H1 (cell line): ENCODE data around the gene DXO. TPM values are rescaled to one million over a fixed set of nuclear protein-coding genes. Genes with fewer than 3 reads are reported as not detected.

ENCODE experiments used
- BRCA1 ChIP-seq: IDR thresholded peaks from 2 replicates; pipeline ENCODE4 v1.6.1; 2012; ENCODE audit warnings: low read depth, low read length, improper control_type of control experiment
- CBX8 ChIP-seq: fragments of 300-800, 300-1000 bp; sonication (generic); IDR thresholded peaks from 2 replicates; pipeline ENCODE4 v1.7.1; 2016; ENCODE audit warnings: low read depth, low read length, borderline replicate concordance
- CHD2 ChIP-seq: IDR thresholded peaks from 2 replicates; pipeline ENCODE4 v1.6.1; 2012; ENCODE audit warnings: low read length, improper control_type of control experiment
- JUND ChIP-seq: IDR thresholded peaks from 2 replicates; pipeline ENCODE4 v1.6.1; 2011; ENCODE audit warnings: mild to moderate bottlenecking, improper control_type of control experiment, low read length
- KDM5A ChIP-seq: fragments of 200-600 bp; IDR thresholded peaks from 2 replicates; pipeline ENCODE4 v1.7.1; 2012; ENCODE audit warnings: mild to moderate bottlenecking, low read length, inconsistent platforms, mixed read lengths
- POLR2AphosphoS5 ChIP-seq: IDR thresholded peaks from 2 replicates; pipeline ENCODE4 v1.6.1; 2011; ENCODE audit warnings: low read depth, low read length
- POU5F1 ChIP-seq: IDR thresholded peaks from 2 replicates; pipeline ENCODE4 v1.6.1; 2011; ENCODE audit warnings: low read depth, mild to moderate bottlenecking, low read length, moderate library complexity
- RAD21 ChIP-seq, 2 experiments: IDR thresholded peaks in 1 of 2; conservative IDR thresholded peaks in 1 of 2; 2 replicates each; pipeline ENCODE4 v1.6.1; 2011; ENCODE audit warnings: low read depth in 2 of 2, low read length in 2 of 2, improper control_type of control experiment in 1 of 2, inconsistent platforms in 1 of 2, mild to moderate bottlenecking in 1 of 2, moderate library complexity in 1 of 2
- SIX5 ChIP-seq: IDR thresholded peaks from 2 replicates; pipeline ENCODE4 v1.6.1; 2011; ENCODE audit warnings: mild to moderate bottlenecking, low read depth, low read length
- TBP ChIP-seq: IDR thresholded peaks from 2 replicates; pipeline ENCODE4 v1.6.1; 2011; ENCODE audit warnings: low read depth, low read length, improper control_type of control experiment
- polyA plus RNA-seq, 7 experiments: library from polyadenylated mRNA; depleted of rRNA in 3 of 7; stranded (reverse) in 5 of 7; unstranded in 2 of 7; fragments of >200 nt in 5 of 7; fragments of 200-250 nt in 2 of 7; gene quantifications; 1 replicate in 5 of 7; 2 replicates in 1 of 7; 4 replicates in 1 of 7; pipeline versions ENCODE4 v1.2.1 to v1.2.3, GENCODE V29; 2011 to 2013; ENCODE audit warnings: missing spikeins in 2 of 7, mixed read lengths in 2 of 7
- total RNA-seq: library from RNA; stranded (reverse); fragmentation: NEBNext Ultra II Directional; extraction: Animal tissue kit (Norgen Biotek cat#: 25700); gene quantifications from 2 replicates; pipeline ENCODE4 v1.2.1, GENCODE V29; 2021
- TF ChIP-seq, protein P1 (sequence below), 3 experiments: IDR thresholded peaks; 1 replicate in 2 of 3; 2 replicates in 1 of 3; pipeline versions ENCODE4 v1.5.1 to v1.6.1; 2011; ENCODE audit warnings: low read length in 3 of 3, mild to moderate bottlenecking in 3 of 3, inconsistent platforms in 2 of 3, low read depth in 1 of 3, moderate library complexity in 1 of 3; ENCODE audit not compliant: insufficient read depth in 1 of 3; ENCODE audit errors: control extremely low read depth in 1 of 3
- TF ChIP-seq, protein P2 (sequence below): IDR thresholded peaks from 2 replicates; pipeline ENCODE4 v1.6.1; 2011; ENCODE audit warnings: low read depth, mild to moderate bottlenecking, low read length; ENCODE audit not compliant: insufficient read depth

Gene DXO
- total and polyA plus RNA-seq, 2 of the 8 experiments (the other 6 are each of a cell fraction or from before 2014, with no cell fraction given) = 14.7 to 23.9 TPM

DNA sequence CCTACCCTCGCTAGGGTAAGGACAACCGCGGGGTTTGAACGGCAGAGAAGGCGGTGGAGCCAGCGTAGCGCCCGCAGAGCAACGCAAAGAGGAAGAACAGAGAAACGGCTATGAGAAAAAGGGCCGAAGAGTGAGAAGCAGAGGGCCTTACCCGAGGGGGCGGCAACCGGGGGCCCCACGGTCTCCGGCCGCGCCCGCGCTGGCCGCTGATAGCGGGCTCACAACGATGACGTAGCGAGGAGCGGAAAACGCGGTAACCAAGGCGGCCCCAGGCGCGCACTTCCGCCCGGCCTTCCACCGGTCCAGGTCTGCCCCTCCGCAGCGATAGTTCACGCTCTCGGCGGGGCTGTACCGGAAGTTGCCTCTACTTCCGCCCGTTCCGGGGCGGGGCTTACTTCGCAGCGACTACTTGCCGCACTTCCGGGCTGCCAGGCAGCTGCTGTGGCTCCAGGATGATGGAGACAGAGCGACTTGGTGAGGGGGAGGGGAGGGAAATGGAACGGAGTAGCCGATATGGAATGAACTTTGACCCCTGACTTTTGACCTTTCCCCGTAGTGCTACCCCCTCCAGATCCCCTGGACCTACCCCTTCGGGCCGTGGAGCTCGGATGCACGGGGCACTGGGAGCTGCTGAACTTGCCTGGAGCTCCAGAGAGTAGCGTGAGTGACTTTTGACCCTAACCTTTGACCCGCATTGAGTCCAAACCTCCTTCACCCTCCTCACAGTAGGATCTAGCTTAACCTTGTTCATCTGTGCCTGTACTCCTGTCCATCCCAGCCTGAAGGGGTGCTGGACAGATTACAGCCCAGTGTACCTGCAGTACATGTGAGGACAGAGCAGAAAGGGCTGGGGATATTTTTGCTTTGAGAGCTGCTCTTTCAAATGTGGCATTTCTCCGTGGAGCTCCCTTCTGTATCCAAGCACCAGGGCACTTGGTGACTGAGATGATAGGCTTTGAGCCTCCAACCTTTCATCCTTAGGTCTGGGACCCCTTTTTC is 12.9 kb downstream of the DXO start, which contains the start of the genes NELFE and SKIC2 (continued):
- peak; percentile 80 for TF ChIP-seq CHD2
- TF ChIP-seq, protein P1, sequence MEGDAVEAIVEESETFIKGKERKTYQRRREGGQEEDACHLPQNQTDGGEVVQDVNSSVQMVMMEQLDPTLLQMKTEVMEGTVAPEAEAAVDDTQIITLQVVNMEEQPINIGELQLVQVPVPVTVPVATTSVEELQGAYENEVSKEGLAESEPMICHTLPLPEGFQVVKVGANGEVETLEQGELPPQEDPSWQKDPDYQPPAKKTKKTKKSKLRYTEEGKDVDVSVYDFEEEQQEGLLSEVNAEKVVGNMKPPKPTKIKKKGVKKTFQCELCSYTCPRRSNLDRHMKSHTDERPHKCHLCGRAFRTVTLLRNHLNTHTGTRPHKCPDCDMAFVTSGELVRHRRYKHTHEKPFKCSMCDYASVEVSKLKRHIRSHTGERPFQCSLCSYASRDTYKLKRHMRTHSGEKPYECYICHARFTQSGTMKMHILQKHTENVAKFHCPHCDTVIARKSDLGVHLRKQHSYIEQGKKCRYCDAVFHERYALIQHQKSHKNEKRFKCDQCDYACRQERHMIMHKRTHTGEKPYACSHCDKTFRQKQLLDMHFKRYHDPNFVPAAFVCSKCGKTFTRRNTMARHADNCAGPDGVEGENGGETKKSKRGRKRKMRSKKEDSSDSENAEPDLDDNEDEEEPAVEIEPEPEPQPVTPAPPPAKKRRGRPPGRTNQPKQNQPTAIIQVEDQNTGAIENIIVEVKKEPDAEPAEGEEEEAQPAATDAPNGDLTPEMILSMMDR (IDR thresholded peaks at IDR 0.05; ENCODE audit: control extremely low read depth in 1 of 3, insufficient read depth in 1 of 3, low read depth in 1 of 3, low read length in 3 of 3) = peak in 1 of 3 experiments; percentile 5; a peak in 1 of 4 replicates
- 0 out of 4 replicates have a peak, but pooled peaks of 1 of the 2 experiments have one; percentile 1 for TF ChIP-seq RAD21 (IDR thresholded peaks at IDR 0.05 in 1 of 2, conservative IDR thresholded peaks at IDR 0.05 in 1 of 2; ENCODE audit: low read depth in 2 of 2, low read length in 2 of 2)
- TF ChIP-seq TBP = peak; percentile 60; the same call in 1 of the 2 replicates
- peak; percentile 70 for TF ChIP-seq KDM5A
- TF ChIP-seq SIX5 = peak; percentile 37; the same call in 1 of the 2 replicates
- 0 out of 2 replicates have a peak, but pooled peaks have one; percentile 3 for TF ChIP-seq JUND
- TF ChIP-seq POLR2AphosphoS5 = no peak
- no peak for TF ChIP-seq POU5F1
- TF ChIP-seq, protein P2, sequence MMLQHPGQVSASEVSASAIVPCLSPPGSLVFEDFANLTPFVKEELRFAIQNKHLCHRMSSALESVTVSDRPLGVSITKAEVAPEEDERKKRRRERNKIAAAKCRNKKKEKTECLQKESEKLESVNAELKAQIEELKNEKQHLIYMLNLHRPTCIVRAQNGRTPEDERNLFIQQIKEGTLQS = peak; percentile 78
- no peak for TF ChIP-seq CBX8
- TF ChIP-seq BRCA1 = no peak
